ENCODE results near the gene KCNG2.
"Not testable (repeated sequence)": the region's sequence is repeated elsewhere in the genome, so short reads cannot be mapped to it uniquely, and the experiment has no call there.

KCNG2 gene

DNA sequence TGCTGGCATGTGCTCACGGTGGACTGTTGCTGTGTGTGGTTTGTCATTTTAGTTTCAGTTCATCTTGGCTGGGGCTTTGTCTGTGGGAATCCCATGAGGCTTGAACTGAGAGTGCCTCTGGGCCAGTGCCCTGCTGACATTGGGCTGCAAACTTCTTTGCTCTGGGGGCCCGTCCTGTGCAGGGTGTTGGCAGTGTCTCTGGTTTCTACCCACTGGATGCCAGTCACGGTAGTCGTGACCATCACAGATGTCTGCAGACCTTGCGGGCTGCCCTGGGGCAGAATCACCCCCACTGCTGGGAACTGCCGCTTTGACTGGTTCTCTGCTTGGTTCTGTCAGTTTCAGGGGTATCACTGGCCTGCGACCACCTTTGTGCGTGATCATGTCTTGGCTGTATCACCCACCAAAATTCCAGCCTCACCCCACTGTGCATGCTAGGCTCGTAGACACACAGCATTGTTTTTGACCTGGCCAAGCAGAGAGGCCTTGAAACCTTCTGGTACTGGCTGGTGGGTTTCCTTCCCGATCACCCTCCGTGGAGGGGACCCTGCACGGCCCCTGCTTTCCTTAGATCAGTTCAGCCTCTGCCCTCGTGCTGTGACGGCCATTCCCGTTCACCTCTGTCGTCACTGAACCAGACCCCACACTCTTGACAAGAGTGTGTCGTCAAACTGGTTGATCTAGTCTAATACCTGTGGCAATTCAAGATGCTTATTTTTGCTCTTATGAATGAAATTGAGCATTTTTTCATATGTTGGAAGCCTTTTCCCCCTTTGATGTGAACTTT, 57.6 kb downstream of the KCNG2 start:
- DNase-seq, result no peak

DNA sequence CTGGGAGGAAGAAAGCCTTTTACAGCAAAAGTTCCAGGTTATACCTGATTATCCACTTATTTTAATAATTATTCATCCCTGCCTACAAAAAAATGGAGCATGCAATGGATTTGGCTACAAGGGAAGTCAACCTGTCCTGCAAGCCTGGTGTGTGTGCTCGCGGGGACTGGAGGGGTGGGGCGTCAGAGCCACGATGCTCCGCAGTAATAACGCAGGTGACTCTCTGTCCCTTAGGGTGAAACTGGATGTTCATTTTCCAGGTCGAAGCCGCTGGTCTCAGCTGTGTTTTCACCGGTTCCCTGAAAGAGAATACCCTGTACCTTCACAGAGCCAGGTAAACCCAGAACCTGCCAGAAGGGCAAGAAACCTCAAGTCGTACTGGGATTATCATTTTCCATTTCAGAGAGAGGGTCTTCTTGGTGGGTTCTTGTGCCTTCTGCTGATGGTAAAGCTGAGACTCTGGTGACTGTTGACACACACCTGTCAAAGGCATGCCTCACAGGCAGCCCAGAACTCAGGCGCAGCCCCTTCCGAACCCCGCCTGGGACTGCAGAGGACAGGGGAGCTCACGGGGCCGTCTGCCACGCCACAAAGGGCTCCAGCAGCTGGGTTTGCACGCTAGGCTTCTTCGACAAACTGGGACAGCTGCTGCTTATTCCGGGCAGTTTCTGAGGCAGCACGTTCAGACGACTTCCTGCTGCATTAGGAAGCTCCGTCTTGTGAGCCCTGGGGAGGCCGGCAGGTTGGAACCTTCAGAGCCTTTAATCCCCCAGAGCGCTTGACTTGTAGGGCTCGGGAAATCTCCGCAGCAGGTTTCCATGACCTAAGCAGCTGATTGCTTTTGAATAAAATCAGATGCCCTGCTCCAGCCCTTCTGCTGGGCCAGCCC, 58.6 kb downstream of the KCNG2 start:
- peak; percentile 51 for DNase-seq

DNA sequence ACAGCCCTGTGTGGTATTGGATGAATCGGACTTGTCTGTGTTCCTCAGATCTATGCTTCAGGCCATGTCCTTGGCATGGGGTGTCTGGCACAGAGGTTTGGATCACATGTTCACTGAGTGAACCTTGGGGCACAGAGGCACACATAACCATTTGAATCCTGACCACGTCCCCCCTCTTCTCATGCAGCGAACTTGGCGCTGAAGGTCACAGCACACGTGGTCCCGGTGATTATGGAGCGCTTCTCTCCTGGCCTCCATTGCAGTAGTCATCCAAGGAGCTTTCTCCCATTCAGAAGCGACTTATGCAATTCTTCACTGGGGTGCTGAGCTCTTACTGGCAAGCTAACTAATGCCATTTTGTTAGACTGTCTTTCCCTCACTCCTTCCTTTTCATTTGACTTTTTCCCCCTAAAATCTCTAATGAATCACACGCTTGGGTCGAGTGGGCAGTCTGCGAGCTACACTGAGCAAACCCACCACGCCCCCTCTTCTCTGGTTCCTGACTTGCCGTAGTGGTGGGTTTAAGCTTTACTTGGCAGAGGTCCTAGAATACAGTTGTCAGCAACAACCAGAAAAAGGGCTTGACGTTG, 59.4 kb downstream of the KCNG2 start:
- peak; percentile 82 for DNase-seq

DNA sequence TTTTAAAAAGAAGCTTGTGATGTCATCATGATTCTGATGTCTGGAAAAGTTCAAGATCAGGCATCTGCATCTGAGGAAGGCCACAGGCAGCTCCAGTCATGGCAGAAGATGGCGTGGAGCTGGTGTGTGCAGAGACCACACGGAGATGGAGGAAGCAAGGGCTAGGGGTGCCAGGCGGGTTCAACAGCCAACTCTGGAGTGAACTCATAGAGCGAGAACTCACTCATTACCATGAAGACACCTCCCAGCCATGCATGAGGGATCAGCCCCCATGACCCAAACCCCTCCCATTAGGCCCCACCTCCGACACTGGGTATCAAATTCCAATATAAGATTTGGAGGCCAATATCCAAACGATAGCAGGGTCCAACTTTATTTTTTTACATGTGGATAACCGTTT, 61.6 kb downstream of the KCNG2 start:
- no peak for DNase-seq

DNA sequence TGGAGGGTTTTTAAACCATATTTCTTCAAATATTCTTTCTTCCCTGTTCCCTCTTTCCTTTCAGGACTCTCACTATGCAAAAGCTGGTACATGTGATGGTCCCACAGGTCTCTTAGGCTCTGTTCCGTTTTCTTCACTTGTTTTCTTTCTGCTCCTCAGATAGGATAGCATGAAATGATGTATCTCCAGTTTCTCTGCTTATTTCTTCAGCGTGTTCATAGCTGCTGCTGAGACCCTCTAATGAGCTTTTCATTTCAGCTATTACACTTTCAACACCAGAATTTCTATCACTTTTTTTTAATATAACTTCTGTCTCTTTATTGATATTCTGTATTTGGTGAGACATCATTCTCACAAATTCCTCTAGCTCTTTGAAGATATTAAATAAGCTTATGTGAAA, 63.9 kb downstream of the KCNG2 start:
- DNase-seq, result no peak

DNA sequence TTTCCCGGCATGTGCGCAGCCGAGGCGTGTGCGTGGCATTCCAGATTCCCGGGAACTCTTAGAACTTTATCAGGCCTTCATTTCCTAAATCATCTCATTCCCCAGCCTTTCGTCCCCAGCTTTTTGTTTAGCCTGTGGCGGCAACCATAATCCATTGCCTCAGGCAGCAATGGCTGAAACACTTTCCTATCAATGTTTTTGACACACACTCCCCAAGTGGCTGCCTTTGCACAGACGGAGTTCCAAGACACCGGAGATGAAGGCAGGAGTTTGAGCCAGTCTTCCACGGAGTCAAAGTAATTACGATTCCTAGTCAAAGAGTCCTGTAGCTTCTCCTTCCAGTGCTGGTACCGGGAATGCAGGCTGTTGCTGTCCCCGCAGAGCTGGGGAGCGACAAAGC, 64.8 kb downstream of the KCNG2 start:
- DNase-seq, result no peak

DNA sequence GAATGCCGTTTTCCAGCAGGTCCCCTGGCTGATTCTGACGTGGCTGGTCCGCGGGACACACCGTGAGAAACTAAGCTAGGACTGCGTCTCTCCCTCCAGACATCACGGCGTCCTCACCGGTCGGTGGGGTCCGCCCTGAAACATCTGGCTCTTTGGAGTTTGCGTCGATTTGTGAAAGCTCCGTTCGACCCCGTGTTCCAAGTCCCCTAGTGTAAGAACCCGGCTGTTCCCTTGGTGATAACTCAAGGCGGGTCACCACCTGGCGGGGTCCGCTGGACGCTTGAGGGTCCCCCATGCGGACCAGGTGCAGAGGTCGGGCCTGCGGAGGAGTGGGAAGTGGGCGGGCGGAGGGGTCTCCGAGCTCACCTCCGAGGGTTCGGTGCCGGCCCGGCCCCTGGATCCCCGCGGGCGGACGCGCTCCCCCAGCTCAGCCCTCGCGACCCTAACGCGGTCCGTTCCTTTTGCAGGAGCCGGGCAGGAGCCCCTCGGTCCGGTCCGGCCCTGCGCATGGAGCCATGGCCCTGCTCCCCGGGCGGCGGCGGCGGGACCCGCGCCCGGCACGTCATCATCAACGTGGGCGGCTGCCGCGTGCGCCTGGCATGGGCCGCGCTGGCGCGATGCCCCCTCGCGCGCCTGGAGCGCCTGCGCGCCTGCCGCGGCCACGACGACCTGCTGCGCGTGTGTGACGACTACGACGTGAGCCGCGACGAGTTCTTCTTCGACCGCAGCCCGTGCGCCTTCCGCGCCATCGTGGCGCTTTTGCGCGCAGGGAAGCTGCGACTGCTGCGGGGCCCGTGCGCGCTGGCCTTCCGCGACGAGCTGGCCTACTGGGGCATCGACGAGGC, 65.6 kb downstream of the KCNG2 start:
- no peak for DNase-seq

DNA sequence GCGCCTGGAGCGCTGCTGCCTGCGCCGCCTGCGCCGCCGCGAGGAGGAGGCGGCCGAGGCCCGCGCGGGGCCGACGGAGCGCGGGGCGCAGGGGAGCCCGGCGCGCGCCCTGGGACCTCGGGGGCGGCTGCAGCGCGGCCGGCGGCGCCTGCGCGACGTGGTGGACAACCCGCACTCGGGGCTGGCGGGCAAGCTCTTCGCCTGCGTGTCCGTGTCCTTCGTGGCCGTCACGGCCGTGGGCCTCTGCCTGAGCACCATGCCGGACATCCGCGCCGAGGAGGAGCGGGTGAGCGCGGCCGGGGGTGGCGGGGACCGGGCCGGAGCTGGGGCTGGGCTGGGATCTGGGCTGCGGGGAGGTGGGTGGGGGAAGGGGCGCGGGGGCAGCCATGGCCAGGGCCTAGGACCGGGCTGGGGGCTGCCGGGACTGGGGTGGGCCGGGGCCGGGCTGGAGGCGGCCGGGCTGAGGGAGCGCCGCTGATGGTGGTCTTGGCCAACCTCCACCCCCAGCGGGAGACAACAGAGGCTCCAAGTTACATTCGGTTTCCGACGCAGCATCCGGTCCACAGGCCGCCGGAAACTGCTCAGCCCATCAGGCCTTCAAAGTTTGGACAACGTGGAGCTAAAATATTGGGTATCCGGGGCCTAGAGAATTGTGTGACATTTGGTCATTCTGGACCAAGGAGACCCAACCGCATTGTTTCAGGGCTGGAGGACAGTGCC, 66.4 kb downstream of the KCNG2 start:
- DNase-seq, result no peak

DNA sequence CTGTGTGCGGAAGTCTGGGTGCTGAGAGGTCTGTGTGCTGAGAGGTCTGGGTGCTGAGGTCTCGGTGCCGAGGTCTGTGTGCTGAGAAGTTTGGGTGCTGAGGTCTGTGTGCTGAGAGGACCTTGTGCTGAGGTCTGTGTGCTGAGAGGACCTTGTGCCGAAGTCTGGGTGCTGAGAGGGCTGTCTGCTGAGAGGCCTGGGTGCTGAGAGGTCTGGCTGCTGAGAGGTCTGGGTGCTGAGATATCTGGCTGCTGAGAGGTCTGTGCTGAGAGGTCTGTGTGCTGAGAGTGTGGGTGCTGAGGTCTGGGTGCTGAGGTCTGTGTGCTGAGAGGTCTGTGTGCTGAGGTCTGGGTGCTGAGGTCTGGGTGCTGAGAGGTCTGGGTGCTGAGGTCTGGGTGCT, 67.2 kb downstream of the KCNG2 start:
- DNase-seq, result not testable (repeated sequence)

DNA sequence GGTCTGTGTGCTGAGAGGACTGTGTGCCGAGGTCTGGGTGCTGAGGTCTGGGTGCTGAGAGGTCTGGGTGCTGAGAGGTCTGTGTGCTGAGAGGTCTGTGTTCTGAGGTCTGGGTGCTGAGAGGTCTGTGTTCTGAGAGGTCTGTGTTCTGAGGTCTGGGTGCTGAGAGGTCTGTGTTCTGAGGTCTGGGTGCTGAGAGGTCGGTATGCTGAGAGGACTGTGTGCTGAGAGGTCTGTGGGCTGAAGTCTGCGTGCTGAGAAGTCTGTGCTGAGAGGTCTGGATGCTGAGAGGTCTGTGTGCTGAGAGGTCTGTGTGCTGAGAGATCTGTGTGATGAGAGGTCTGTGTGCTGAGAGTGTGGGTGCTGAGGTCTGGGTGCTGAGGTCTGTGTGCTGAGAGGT, 68.2 kb downstream of the KCNG2 start:
- DNase-seq, result not testable (repeated sequence)

DNA sequence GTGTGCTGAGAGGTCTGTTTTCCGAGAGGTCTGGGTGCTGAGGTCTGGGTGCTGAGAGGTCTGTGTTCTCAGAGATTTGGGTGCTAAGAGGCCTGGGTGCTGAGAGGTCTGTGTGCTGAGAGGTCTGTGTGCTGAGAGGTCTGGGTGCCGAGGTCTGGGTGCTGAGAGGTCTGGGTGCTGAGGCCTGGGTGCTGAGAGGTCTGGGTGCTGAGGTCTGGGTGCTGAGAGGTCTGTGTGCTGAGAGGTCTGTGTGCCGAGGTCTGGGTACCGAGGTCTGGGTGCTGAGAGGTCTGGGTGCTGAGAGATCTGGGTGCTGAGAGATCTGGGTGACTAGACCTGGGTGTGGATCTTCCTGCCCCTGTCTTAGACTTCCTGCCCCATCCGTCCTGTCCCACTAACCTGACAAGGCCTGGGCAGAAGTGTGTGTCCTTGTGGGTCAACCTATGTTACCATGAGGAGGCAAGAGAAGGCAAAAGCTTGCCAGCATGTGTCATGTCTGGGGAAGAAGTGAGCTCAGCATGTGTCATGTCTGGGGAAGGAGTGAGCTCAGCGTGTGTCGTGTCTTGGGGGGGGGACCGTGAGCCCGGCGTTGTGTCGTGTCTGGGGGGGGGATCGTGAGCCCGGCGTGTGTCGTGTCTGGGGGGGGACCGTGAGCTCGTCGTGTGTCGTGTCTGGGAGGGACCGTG, 69.3 kb downstream of the KCNG2 start:
- DNase-seq, result no peak

DNA sequence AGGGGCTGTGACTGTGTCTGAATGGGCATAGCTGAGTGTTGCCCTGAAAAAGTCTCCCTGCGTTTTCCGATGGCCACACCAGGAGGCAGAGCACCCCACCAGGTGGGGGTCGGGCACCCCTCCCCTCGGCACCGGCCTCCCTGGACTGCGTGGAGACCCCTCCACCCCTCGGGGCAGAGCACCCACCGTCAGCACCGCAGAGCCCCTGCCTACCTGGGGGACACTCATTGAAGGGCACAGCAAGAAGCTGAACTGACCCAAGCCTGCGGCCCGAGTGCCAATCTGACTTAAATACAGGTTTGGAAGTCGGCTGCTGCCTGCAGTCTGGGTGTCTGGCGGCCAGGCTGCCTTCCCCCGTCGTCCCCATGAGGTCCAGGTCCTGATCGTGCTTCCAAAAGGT, 69.9 kb downstream of the KCNG2 start:
- no peak for DNase-seq

DNA sequence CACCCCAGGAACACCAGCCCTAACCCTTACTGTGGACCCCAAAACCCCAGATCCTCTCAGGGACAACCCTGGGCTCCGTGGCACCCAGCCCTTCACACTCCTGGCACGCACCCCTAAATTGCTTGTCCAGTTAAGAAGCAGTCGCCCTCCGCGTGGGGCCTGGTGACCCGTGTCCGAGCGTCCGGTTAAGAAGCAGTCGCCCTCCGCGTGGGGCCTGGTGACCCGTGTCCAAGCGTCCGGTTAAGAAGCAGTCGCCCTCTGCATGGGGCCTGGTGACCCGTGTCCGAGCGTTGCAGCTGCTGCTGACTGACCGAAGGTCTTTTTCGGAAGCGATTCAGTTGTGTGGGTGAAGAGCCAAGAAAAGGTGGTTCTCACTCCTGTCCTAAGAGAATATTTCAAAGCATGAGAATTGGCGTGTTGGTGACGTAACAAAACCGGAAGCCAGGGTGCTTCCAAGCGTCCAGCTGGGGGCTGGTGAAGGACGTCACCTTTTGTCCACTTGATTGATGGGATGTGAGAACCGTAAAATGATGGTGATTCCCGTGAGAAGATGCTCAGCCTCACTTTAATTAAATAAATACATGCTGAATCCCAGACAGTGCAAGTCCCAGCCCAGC, 70.5 kb downstream of the KCNG2 start:
- DNase-seq, result no peak

DNA sequence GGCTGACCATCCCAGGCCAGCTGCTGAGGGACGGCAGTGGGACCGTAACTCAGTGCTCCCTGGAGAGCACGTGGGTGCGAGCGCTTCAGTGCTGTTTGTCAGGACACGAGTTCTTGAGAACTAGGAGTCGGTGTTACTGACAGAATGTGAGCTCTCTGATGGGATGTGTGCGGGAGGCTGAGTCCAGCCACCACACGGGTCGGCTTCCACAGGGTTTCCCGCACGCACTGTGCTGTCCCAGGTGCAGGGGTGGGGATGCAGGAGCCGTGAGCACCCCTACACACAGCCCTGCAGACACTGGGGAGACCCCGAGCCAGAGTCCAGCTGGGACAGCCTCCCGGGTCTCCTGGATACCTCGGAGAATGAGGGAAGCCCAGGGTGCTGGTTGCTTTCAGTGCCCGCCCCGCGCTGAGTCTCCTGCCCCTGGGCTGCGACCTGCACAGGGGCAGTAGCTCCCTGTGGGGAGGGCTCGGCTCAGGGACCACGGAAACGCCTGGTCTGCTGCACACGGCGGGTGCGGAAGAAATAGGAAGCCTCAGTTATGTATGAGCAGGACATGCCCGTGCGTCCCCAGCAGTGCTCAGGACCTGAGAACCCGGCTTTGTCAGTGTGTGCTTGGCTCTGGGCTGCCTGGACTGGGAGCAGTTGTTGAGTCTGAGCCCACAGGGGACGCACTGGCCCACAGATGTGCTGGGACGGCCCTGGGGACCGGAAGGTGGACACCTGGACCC, 71.2 kb downstream of the KCNG2 start:
- no peak for DNase-seq

DNA sequence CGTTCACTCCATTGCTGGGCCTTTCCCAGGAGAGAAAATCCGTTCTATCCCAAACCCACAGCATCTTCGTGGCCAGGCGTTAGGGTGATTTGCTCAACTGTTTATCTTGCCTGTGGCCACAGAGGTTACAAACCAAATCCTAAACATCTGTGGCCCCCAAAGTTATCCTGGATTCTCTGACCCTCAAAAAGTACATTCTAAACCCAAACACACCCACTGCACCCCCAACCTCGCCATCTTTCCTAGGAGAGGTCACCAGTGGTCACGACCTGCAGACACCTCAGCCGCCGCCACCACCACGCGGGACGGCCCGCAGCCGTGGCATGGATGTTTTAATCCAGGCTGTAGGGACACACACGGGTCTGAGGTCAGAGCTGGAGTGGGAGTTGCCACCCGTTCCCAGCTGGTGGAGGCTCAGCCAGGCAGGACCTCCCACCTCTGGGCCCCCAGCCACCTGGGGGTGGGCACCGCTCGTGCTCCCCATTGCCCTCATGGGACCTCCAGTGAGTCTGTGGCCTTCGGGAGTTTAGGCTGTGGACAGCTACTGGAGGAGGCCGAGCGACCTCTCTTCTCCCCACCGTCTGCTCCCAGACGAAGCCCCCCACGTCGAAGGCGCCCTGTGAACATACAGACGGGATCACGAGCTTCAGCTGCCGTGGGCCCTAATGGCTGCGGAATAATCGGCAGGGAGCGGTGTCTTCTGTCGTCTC, 72.0 kb downstream of the KCNG2 start:
- DNase-seq, result no peak

DNA sequence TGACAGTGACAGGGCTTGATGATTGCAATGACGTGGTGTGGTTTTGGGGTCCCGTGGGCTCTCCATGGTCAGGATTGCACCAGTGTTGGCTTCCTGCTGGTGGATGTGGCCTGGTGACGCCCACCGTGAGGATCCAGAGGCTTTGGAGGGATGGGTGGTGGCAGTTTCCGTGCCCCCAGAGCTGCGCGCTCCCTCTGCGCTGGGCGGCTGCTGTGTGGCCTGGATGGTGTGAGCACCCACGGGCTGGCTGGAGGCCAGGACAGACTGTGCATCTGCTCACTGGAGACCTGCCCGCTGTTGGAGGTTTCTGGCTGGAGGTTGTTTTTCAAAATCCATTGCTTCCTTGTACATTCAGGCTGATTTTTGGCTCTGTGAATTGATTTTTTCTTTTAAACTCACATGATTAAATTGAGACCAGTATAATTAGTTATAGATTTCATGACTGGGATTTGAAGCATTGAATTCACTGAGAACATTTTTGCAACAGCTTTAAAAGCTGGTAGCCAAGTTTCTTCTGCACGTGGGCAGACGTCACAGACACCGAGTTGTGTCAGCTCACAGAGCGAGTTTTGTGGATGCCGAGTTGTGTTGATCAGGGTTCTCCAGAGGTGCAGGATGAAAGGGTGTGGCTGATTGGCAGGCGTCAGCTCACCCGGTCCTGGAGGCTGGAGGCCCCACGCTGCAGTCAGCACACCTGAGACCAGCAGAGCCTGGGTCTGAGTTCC, 72.7 kb downstream of the KCNG2 start:
- DNase-seq, result no peak

DNA sequence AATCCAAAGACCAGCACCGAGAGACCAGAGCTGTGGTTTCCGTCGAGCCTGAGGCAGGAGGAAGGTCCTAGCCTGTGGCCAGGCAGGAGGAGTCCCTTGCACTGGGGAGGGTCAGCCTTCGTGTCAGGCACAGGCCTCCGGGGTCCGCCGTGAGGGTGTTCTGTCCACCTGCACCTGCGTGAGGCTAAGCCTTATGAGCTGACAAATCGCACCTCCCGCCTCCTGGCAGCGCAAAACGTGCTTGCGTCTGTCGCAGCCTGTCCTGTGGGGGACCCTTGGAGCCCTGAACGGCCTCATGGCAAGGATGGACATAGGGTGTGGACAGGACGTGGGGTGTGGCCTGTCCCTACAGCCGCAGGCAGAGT, 73.3 kb downstream of the KCNG2 start:
- no peak for DNase-seq

DNA sequence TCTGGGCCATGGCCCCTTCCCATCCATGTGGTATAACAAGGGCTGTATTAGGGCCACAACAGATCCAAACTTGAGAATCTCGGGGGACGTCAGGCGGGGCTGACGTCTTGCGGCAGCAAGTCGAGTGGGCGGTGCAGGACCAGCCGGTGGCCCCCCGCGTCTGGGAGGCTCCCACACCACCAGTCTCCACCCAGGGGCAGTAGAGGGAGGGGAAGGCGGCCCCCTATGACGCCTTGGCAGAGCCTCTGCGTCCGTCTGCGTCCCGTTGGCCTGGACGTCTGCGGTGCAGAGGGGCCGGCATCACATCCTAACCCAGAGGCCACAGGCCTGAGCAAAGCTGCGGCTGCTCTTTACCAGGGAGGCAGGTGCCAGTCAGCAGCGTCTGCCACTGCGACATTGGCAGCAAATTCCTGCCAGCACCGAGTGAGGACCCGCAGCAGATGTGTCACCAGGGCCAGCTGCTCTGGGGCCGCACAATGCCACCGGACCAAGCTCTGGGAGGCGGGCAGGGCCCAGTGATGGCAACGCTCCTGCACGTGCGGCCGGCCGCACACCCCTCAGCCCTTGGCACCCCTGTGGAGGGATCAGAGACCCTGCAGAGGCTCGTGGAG, 73.8 kb downstream of the KCNG2 start:
- no peak for DNase-seq

Measured in NCI-H1092 (cell line).